GM12801 (cell line): ENCODE results near the gene KDM4B.

Experiments
- CTCF ChIP-seq: IDR thresholded peaks from one replicate; pipeline ENCODE4 v1.5.1; 2011; ENCODE audit warnings: control low read depth; ENCODE audit not compliant: insufficient read length; ENCODE audit errors: extremely low read depth

The KDM4B gene

GRCh38 chr19:5050067-5050656, 81.2 kb downstream of the KDM4B start:
- TF ChIP-seq CTCF, result no peak

GRCh38 chr19:5050905-5051304, 82.0 kb downstream of the KDM4B start:
- TF ChIP-seq CTCF, result no peak

GRCh38 chr19:5051619-5052018, 82.7 kb downstream of the KDM4B start:
- TF ChIP-seq CTCF, result no peak

- no peak for TF ChIP-seq CTCF
These were observed 83.6 kb downstream of the KDM4B start for GRCh38 chr19:5052515-5052914.

GRCh38 chr19:5052945-5053485, 84.1 kb downstream of the KDM4B start:
- no peak for TF ChIP-seq CTCF

GRCh38 chr19:5053661-5054060, 84.7 kb downstream of the KDM4B start:
- no peak for TF ChIP-seq CTCF

- no peak for TF ChIP-seq CTCF
These were observed 85.9 kb downstream of the KDM4B start for GRCh38 chr19:5054551-5055456.
